ENCODE measurements around the gene ENTPD2.

ENTPD2 gene

GRCh38 chr9:137027369-137028262 is 26.2 kb downstream of the ENTPD2 start, which contains the start of gene ABCA2:
ABCA2 (minus strand) TSS chr9:137028237; CDS start chr9:137028140, 97 bp downstream.
- DNase-seq = no peak

- no peak for DNase-seq
These were observed 27.0 kb downstream of the ENTPD2 start for GRCh38 chr9:137026828-137027227.

GRCh38 chr9:137026384-137026783 is 27.5 kb downstream of the ENTPD2 start:
- no peak for DNase-seq

DNA sequence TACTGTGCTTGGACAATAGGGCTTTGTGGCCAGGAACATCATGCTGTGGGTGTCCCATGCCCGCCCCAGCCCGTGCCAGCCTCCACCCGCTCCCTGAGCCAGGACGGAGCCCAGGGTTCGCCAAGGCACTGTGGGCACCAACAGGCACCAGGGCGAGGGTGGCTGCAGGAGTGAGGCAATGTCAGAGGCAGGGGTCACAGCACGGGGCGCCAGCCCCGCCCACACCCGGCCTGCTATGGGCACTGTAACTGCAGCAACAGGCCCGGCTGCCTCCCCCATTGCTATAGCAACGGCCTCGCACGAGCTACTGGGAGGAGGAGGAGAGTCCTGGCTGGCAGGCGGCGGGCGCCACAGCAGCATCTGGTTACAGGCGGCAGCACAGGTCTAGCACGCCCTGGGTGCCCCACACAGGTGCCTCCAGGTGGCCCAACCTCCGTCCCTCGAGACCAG is 28.3 kb downstream of the ENTPD2 start:
- DNase-seq = peak; percentile 65

DNA sequence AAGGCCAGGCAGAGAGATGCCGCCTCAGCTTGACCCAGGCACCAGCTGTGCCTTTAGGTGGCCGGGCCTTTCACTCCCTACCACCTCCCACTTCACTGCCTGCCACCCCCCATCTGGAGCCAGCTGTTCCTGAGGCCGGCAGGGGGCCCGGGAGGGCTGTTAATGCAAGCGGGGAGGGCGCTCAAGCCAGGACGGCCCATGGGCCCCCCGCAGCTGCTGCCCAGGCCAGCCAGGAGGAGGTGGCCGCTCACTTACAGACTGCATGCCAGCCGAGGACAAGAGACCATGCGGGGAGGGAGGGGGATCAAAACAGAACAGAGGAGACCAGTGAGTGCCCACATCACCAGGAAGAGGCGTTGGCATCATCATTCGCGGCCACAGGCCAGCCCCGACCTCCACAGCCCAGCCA is 30.3 kb downstream of the ENTPD2 start:
- DNase-seq = no peak

GRCh38 chr9:137023157-137023556 is 30.7 kb downstream of the ENTPD2 start:
- no peak for DNase-seq

- DNase-seq = no peak
These were observed 31.2 kb downstream of the ENTPD2 start for GRCh38 chr9:137022662-137023008.

- no peak for DNase-seq
These were observed 31.7 kb downstream of the ENTPD2 start for GRCh38 chr9:137021979-137022661.

- DNase-seq = no peak
These were observed 32.3 kb downstream of the ENTPD2 start for GRCh38 chr9:137021568-137021978.

GRCh38 chr9:137020771-137021567 is 32.9 kb downstream of the ENTPD2 start:
- DNase-seq = no peak

DNA sequence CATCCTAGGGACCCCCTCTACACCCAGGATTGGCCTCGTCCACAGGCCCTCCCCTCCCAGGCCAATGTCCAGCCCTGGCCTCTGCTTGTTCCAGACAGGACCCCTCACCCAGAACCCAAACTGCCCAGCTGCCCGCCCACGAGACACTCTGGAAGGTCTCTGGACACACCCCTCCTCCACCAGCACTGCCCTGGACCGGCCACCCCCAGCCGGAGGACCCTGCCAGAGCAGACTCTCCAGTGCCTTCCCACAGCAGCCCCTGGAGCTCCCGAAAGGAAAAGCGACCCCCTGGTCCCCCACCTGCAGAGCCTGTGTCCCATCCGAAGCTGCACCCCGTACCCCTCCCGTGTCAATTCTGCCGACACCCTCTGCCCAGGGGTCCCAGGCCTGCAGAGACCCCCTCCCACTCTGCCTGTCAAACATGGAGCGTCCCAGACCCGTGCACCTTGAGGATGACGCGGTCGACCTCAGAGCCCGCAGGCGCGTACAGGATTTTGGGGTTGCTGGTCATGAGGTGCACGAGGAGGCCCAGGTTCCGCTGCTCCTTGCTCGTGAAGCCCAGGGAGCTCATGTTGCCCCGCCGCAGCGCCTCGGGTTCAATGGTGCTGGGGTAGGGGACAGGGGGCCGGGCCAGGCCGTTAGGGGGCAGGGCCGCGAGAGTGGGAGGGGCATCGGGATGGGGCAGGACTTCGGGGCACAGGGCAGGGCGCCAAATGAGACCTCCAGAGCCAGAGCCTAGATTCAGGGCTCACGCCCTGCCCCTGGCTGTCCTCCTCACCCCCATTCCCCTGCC is 33.8 kb downstream of the ENTPD2 start:
- no peak for DNase-seq

DNA sequence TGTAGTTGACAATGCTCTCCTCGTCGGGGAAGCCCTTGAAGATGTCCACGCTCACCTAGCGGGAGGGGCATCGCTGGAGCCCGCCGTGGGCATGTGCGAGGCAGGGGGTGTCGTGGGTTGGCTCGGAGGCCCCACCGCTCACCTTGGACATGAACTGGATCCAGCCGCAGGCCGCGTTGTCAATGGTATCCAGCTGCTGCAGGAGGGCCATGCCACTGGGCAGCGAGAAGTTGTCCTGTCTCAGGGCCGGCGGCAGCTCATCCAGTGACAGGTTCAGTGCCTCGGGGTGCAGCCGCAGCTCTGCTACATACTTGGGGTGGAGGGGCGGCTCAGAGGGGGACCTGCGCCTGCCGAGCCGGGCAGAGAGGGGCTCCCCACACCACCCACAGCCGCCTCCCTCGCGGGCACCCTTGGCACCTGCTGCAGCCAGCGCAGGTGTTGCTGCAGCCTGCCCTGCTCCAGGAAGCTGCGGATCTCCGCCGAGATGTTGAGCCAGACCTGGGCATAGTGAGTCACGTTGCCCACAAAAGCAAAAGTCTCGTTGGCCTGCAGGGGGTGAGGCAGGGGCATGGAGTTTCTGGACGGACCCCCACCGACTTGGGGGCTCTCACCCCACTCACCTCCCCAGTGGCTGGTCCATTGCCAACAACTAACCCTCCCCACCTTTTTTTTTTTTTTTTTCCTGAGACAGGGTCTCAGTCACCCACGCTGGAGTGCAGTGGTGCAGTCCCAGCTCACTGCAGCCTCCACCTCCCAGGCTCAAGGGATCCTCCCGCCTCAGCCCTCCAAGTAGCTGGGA is 34.9 kb downstream of the ENTPD2 start:
- no peak for DNase-seq

GRCh38 chr9:137017791-137018497 is 35.9 kb downstream of the ENTPD2 start:
- no peak for DNase-seq

DNA sequence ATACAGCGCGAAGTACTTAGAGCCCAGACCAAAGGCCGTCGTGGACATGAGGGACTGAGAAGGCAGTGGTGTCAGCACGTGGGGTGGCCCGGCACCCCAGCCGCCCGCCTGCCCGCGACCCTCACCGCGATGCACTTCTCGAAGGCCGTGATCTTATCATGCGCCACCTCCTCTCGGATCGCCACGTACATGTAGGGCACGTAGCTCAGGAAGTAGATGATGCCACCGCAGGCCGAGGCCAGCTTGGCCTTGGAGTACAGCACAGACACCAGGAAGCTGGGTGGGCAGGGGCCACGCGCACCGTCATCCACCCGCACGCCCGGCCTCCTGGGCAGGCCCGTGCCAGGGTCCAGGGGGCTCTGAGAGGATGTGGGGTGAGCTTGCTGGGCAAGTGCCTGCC is 36.8 kb downstream of the ENTPD2 start:
- no peak for DNase-seq

DNA sequence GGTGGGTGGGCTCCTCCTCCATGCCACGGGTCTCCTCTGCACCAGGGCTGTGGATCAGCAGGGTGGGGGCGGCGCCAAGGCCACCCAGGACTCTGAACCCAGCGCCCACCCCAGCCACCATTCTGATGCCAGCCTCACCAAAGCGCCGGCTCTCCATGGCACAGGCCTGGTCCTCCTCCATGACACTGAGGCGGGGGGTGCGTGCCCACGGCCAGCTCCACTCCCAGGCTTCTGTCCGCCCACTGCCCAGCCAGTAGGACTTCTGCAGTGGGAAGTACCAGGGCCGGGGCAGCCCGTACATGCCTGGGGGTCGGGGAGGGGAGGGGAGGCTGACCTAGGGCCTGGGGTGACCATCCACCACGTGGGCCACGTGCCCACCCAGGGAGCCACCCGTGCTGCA is 37.4 kb downstream of the ENTPD2 start:
- DNase-seq = no peak

- DNase-seq = no peak
These were observed 37.9 kb downstream of the ENTPD2 start for GRCh38 chr9:137015976-137016375.

DNA sequence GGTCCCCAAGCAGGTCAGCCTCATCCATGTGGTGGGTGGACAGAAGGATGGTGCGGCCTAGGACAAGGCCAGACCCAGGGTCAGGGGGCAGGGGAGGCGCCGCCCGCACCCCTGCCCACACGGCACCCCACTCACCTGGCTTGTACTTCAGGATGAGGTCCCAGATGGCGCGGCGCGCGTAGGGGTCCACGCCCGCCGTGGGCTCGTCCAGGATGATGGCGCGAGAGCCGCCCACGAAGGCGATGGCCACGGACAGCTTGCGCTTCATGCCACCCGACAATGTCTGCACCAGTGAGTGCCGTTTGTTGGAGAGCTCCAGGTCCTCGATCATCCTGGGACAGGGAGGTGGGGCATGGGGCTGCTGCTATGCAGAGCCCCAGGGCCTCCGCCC is 38.3 kb downstream of the ENTPD2 start:
- DNase-seq = no peak

GRCh38 chr9:137014776-137015539 is 38.9 kb downstream of the ENTPD2 start:
- DNase-seq = no peak

DNA sequence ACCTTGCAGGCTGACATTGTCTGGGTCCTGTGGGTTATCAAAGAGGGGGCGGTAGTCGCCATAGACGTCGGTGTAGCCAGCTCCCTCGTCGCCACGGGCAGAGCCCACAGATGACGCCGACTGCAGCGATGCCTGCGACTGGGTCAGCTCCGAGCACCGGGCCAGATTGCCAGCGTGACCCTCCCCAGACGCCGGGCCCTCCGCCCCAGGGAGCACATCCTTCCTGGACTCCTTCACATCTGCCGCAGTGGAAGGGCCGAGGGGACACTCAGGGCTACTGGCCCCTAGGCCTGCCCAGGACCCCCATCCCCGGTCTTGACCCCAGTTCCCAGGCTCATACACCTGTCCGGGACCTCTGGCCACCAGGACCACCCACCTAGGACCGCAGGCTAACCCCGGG is 39.7 kb downstream of the ENTPD2 start:
- no peak for DNase-seq

DNA sequence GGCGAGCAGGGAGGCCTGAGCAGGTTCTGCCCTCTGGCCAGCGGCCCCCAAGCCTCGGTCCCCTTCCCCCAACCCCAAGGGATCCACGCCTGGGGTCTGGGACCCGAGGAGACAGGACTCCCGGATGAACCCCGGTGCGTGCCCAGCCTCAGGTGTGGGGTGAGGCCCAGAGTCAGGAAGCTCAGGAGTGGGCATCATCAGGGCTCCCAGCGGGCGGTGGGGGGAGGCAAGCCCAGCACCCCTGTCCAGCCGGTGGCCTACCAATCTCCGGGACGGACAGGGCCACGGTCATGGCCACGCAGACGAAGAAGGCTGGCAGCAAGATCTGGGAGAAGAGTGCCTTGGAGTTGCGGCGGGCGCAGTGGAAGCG is 40.3 kb downstream of the ENTPD2 start:
- DNase-seq = no peak

Measured in NCI-H1105 treated with DMSO at 0.1 percent for 48 hours (cell line).